ENCODE data around the gene PREX1.

The PREX1 gene

GRCh38 chr20:48629069-48629959 is 198.5 kb downstream of the PREX1 start:
- Histone ChIP-seq H3K9ac (ENCODE audit: low read length) (no peak overlapping the region), H3K27ac (ENCODE audit: low read depth, low read length) (no peak overlapping the region), H3K9me3 (ENCODE audit: control insufficient read depth, insufficient read depth, low read depth, low read length) (no peaks in the 10 kb centered on the region), H3K27me3 (ENCODE audit: control insufficient read depth, insufficient read depth, low read length) (no peaks in the 10 kb centered on the region), H3K36me3 (ENCODE audit: control insufficient read depth, insufficient read depth, low read length) (peaks cover 6% of the 10 kb centered on the region), H3K4me1 (ENCODE audit: control insufficient read depth, insufficient read depth, low read length) (peaks cover 12% of the 10 kb centered on the region; the same call in 1 of the 2 replicates), H3K4me3 (ENCODE audit: low read depth, low read length) (no peak overlapping the region)

- no peak overlapping the region for H3K9ac ChIP-seq (ENCODE audit: low read length)
- H3K36me3 ChIP-seq (ENCODE audit: control insufficient read depth, insufficient read depth, low read length) = peaks cover 6% of the 10 kb centered on the region
- H3K4me1 ChIP-seq (ENCODE audit: control insufficient read depth, insufficient read depth, low read length) = peaks cover 13% of the 10 kb centered on the region; the same call in 1 of the 2 replicates
- no peaks in the 10 kb centered on the region for H3K9me3 ChIP-seq (ENCODE audit: control insufficient read depth, insufficient read depth, low read depth, low read length)
- H3K27me3 ChIP-seq (ENCODE audit: control insufficient read depth, insufficient read depth, low read length) = no peaks in the 10 kb centered on the region
- no peak overlapping the region for H3K27ac ChIP-seq (ENCODE audit: low read depth, low read length)
- no peak overlapping the region for H3K4me3 ChIP-seq (ENCODE audit: low read depth, low read length)
Observed at GRCh38 chr20:48627737-48628128, 200.1 kb downstream of the PREX1 start.

- no peak overlapping the region for H3K27ac ChIP-seq (ENCODE audit: low read depth, low read length)
- no peak overlapping the region for H3K4me3 ChIP-seq (ENCODE audit: low read depth, low read length)
- peaks cover 13% of the 10 kb centered on the region; the same call in 1 of the 2 replicates for H3K4me1 ChIP-seq (ENCODE audit: control insufficient read depth, insufficient read depth, low read length)
- no peak overlapping the region for H3K9ac ChIP-seq (ENCODE audit: low read length)
- no peaks in the 10 kb centered on the region for H3K27me3 ChIP-seq (ENCODE audit: control insufficient read depth, insufficient read depth, low read length)
- H3K9me3 ChIP-seq (ENCODE audit: control insufficient read depth, insufficient read depth, low read depth, low read length) = no peaks in the 10 kb centered on the region
- peaks cover 6% of the 10 kb centered on the region for H3K36me3 ChIP-seq (ENCODE audit: control insufficient read depth, insufficient read depth, low read length)
Observed at GRCh38 chr20:48626938-48627736, 200.7 kb downstream of the PREX1 start.

- no peaks in the 10 kb centered on the region for H3K27me3 ChIP-seq (ENCODE audit: control insufficient read depth, insufficient read depth, low read length)
- H3K9ac ChIP-seq (ENCODE audit: low read length) = no peak overlapping the region
- H3K36me3 ChIP-seq (ENCODE audit: control insufficient read depth, insufficient read depth, low read length) = peaks cover 3% of the 10 kb centered on the region
- H3K4me3 ChIP-seq (ENCODE audit: low read depth, low read length) = no peak overlapping the region
- H3K4me1 ChIP-seq (ENCODE audit: control insufficient read depth, insufficient read depth, low read length) = peaks cover 13% of the 10 kb centered on the region; the same call in 1 of the 2 replicates
- H3K9me3 ChIP-seq (ENCODE audit: control insufficient read depth, insufficient read depth, low read depth, low read length) = no peaks in the 10 kb centered on the region
- H3K27ac ChIP-seq (ENCODE audit: low read depth, low read length) = no peak overlapping the region
Observed at GRCh38 chr20:48626226-48626937, 201.4 kb downstream of the PREX1 start.

GRCh38 chr20:48625136-48625900 is 202.5 kb downstream of the PREX1 start:
- Histone ChIP-seq H3K9me3 (ENCODE audit: control insufficient read depth, insufficient read depth, low read depth, low read length) (no peaks in the 10 kb centered on the region), H3K27ac (ENCODE audit: low read depth, low read length) (no peak overlapping the region), H3K36me3 (ENCODE audit: control insufficient read depth, insufficient read depth, low read length) (peaks cover 3% of the 10 kb centered on the region), H3K4me3 (ENCODE audit: low read depth, low read length) (no peak overlapping the region), H3K27me3 (ENCODE audit: control insufficient read depth, insufficient read depth, low read length) (no peaks in the 10 kb centered on the region), H3K9ac (ENCODE audit: low read length) (no peak overlapping the region), H3K4me1 (ENCODE audit: control insufficient read depth, insufficient read depth, low read length) (peaks cover 5% of the 10 kb centered on the region; the same call in 1 of the 2 replicates)

GRCh38 chr20:48624315-48625020 is 203.3 kb downstream of the PREX1 start:
- Histone ChIP-seq H3K27me3 (ENCODE audit: control insufficient read depth, insufficient read depth, low read length) (no peaks in the 10 kb centered on the region), H3K9me3 (ENCODE audit: control insufficient read depth, insufficient read depth, low read depth, low read length) (no peaks in the 10 kb centered on the region), H3K9ac (ENCODE audit: low read length) (no peak overlapping the region), H3K27ac (ENCODE audit: low read depth, low read length) (no peak overlapping the region), H3K4me1 (ENCODE audit: control insufficient read depth, insufficient read depth, low read length) (peaks cover 7% of the 10 kb centered on the region; the same call in 1 of the 2 replicates), H3K4me3 (ENCODE audit: low read depth, low read length) (no peak overlapping the region), H3K36me3 (ENCODE audit: control insufficient read depth, insufficient read depth, low read length) (peaks cover 3% of the 10 kb centered on the region; the same call in 1 of the 2 replicates)

GRCh38 chr20:48623906-48624265 is 203.9 kb downstream of the PREX1 start:
- H3K4me1 ChIP-seq (ENCODE audit: control insufficient read depth, insufficient read depth, low read length) = peaks cover 7% of the 10 kb centered on the region; the same call in 1 of the 2 replicates
- no peaks in the 10 kb centered on the region for H3K27me3 ChIP-seq (ENCODE audit: control insufficient read depth, insufficient read depth, low read length)
- no peaks in the 10 kb centered on the region for H3K9me3 ChIP-seq (ENCODE audit: control insufficient read depth, insufficient read depth, low read depth, low read length)
- no peak overlapping the region for H3K4me3 ChIP-seq (ENCODE audit: low read depth, low read length)
- no peak overlapping the region for H3K9ac ChIP-seq (ENCODE audit: low read length)
- no peak overlapping the region for H3K27ac ChIP-seq (ENCODE audit: low read depth, low read length)
- peaks cover 3% of the 10 kb centered on the region; the same call in 1 of the 2 replicates for H3K36me3 ChIP-seq (ENCODE audit: control insufficient read depth, insufficient read depth, low read length)

- Histone ChIP-seq H3K4me1 (ENCODE audit: control insufficient read depth, insufficient read depth, low read length) (peaks cover 7% of the 10 kb centered on the region; the same call in 1 of the 2 replicates), H3K4me3 (ENCODE audit: low read depth, low read length) (no peak overlapping the region), H3K27me3 (ENCODE audit: control insufficient read depth, insufficient read depth, low read length) (no peaks in the 10 kb centered on the region), H3K27ac (ENCODE audit: low read depth, low read length) (no peak overlapping the region), H3K9ac (ENCODE audit: low read length) (no peak overlapping the region), H3K9me3 (ENCODE audit: control insufficient read depth, insufficient read depth, low read depth, low read length) (no peaks in the 10 kb centered on the region), H3K36me3 (ENCODE audit: control insufficient read depth, insufficient read depth, low read length) (peaks cover 3% of the 10 kb centered on the region; the same call in 1 of the 2 replicates)
Observed at GRCh38 chr20:48623176-48623905, 204.5 kb downstream of the PREX1 start.

- H3K9ac ChIP-seq (ENCODE audit: low read length) = no peak overlapping the region
- H3K4me1 ChIP-seq (ENCODE audit: control insufficient read depth, insufficient read depth, low read length) = peaks cover 7% of the 10 kb centered on the region; the same call in 1 of the 2 replicates
- peaks cover 3% of the 10 kb centered on the region; the same call in 1 of the 2 replicates for H3K36me3 ChIP-seq (ENCODE audit: control insufficient read depth, insufficient read depth, low read length)
- H3K9me3 ChIP-seq (ENCODE audit: control insufficient read depth, insufficient read depth, low read depth, low read length) = no peaks in the 10 kb centered on the region
- no peak overlapping the region for H3K27ac ChIP-seq (ENCODE audit: low read depth, low read length)
- no peaks in the 10 kb centered on the region for H3K27me3 ChIP-seq (ENCODE audit: control insufficient read depth, insufficient read depth, low read length)
- H3K4me3 ChIP-seq (ENCODE audit: low read depth, low read length) = no peak overlapping the region
Observed at GRCh38 chr20:48622421-48622820, 205.4 kb downstream of the PREX1 start.
